Measurements from ENCODE around the gene MESP2.
A peak's percentile ranks its signal among the peaks of the same experiment; 100 is the strongest.

The MESP2 gene

GRCh38 chr15:89766357-89767311 is 9.5 kb upstream of the MESP2 start:
- peak overlapping the region; percentile 50 for H3K27ac ChIP-seq
- no peak for TF ChIP-seq CTCF (conservative IDR thresholded peaks at IDR 0.05)

GRCh38 chr15:89767411-89767915 is 8.7 kb upstream of the MESP2 start:
- TF ChIP-seq CTCF (conservative IDR thresholded peaks at IDR 0.05), result no peak
- H3K27ac ChIP-seq, result peak overlapping the region; percentile 50

- peak overlapping the region; percentile 50 for H3K27ac ChIP-seq
- no peak for TF ChIP-seq CTCF (conservative IDR thresholded peaks at IDR 0.05)
Observed at GRCh38 chr15:89768071-89768500, 8.0 kb upstream of the MESP2 start.

GRCh38 chr15:89769366-89769765 is 6.8 kb upstream of the MESP2 start:
- H3K27ac ChIP-seq, result no peak overlapping the region
- no peak for TF ChIP-seq CTCF (conservative IDR thresholded peaks at IDR 0.05)

GRCh38 chr15:89770041-89770440 is 6.1 kb upstream of the MESP2 start:
- no peak overlapping the region for H3K27ac ChIP-seq
- no peak for TF ChIP-seq CTCF (conservative IDR thresholded peaks at IDR 0.05)

- TF ChIP-seq CTCF (conservative IDR thresholded peaks at IDR 0.05), result peak; percentile 70
- H3K27ac ChIP-seq, result peak overlapping the region; percentile 54
Observed at GRCh38 chr15:89772932-89773583, 3.1 kb upstream of the MESP2 start.

- TF ChIP-seq CTCF (conservative IDR thresholded peaks at IDR 0.05), result no peak
- H3K27ac ChIP-seq, result no peak overlapping the region
Observed at GRCh38 chr15:89774492-89774891, 1.6 kb upstream of the MESP2 start.
